Measurements from ENCODE around the gene XPO5. TPM values are rescaled to one million over a fixed set of nuclear protein-coding genes. Genes with fewer than 3 reads are reported as not detected.

The XPO5 gene
- total RNA-seq, 2 donors from 2014 or later = 70.8 to 74.3 TPM

DNA sequence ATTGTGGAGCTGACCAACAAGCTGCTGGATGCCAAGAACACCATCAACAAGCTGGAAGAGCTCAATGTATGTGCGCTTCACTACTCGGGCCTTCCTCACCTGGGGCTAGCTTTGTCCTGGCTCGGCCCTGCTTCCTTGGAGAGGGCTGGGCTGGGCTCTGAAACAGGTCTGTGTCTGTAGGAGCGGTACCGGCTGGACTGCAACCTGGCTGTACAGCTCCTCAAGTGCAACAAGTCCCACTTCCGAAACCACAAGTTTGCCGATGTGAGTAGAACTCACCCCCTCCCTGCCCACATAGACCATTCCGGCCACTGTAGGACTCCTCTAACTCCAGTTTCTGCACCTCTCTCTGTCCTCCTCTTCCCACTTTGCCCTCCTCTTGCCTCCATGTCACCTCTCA, 72.4 kb downstream of the XPO5 start:
- 94 to 98% methylated on average over 5 to 8 of the region's 8 CpGs for WGBS, 2 experiments (ENCODE audit: insufficient coverage in 1 of 2, insufficient read length in 1 of 2)

GRCh38 chr6:43502666-43503065, 73.2 kb downstream of the XPO5 start:
- Histone ChIP-seq H3K27ac (ENCODE audit: low read depth, low read length) (no peak overlapping the region), H3K27me3 (ENCODE audit: control insufficient read depth, insufficient read depth, low read length, poor library complexity, severe bottlenecking) (peaks cover 2% of the 10 kb centered on the region), H3K4me3 (ENCODE audit: low read length) (no peak overlapping the region), H3K36me3 (ENCODE audit: control insufficient read depth, insufficient read depth, low read length) (peaks cover 48% of the 10 kb centered on the region), H3K4me1 (ENCODE audit: control insufficient read depth, insufficient read depth, low read length) (no peaks in the 10 kb centered on the region), H3K9me3 (ENCODE audit: control insufficient read depth, low read length) (no peaks in the 10 kb centered on the region), H3K9ac (ENCODE audit: extremely low read depth, low read length, poor library complexity, severe bottlenecking) (no peak overlapping the region)
- H3K27ac Mint-ChIP-seq = peak overlapping the region; percentile 17
- no peaks in the 10 kb centered on the region for H3K4me1 Mint-ChIP-seq
- no peak for DNase-seq
- H3K36me3 Mint-ChIP-seq (ENCODE audit: low read depth) = peaks cover 60% of the 10 kb centered on the region
- no peak for TF ChIP-seq CTCF (conservative IDR thresholded peaks at IDR 0.05)
- H3K9me3 Mint-ChIP-seq = no peaks in the 10 kb centered on the region
- H3K4me3 Mint-ChIP-seq = no peak overlapping the region
- H3K27me3 Mint-ChIP-seq (ENCODE audit: insufficient read depth) = peaks cover 9% of the 10 kb centered on the region
- 93% methylated on average over 4 of the region's 4 CpGs; no CpG with 5 or more reads in 1 of the 2 experiments for WGBS, 2 experiments (ENCODE audit: insufficient coverage in 1 of 2, insufficient read length in 1 of 2)

More for the DNA sequence above, 72.4 kb downstream of the XPO5 start:
- no peak for DNase-seq
- no peak for TF ChIP-seq CTCF (conservative IDR thresholded peaks at IDR 0.05)
- peaks cover 56% of the 10 kb centered on the region for H3K36me3 Mint-ChIP-seq (ENCODE audit: low read depth)
- H3K4me3 Mint-ChIP-seq = no peak overlapping the region
- H3K4me1 Mint-ChIP-seq = no peaks in the 10 kb centered on the region
- H3K9me3 Mint-ChIP-seq = no peaks in the 10 kb centered on the region
- H3K27me3 ChIP-seq (ENCODE audit: control insufficient read depth, insufficient read depth, low read length, poor library complexity, severe bottlenecking) = peaks cover 10% of the 10 kb centered on the region
- peaks cover 16% of the 10 kb centered on the region for H3K27me3 Mint-ChIP-seq (ENCODE audit: insufficient read depth)
- no peak overlapping the region for H3K4me3 ChIP-seq (ENCODE audit: low read length)
- H3K27ac ChIP-seq (ENCODE audit: low read depth, low read length) = no peak overlapping the region
- H3K9me3 ChIP-seq (ENCODE audit: control insufficient read depth, low read length) = no peaks in the 10 kb centered on the region
- no peak overlapping the region for H3K9ac ChIP-seq (ENCODE audit: extremely low read depth, low read length, poor library complexity, severe bottlenecking)
- no peaks in the 10 kb centered on the region for H3K4me1 ChIP-seq (ENCODE audit: control insufficient read depth, insufficient read depth, low read length)
- H3K36me3 ChIP-seq (ENCODE audit: control insufficient read depth, insufficient read depth, low read length) = peaks cover 41% of the 10 kb centered on the region
- H3K27ac Mint-ChIP-seq = no peak overlapping the region

DNA sequence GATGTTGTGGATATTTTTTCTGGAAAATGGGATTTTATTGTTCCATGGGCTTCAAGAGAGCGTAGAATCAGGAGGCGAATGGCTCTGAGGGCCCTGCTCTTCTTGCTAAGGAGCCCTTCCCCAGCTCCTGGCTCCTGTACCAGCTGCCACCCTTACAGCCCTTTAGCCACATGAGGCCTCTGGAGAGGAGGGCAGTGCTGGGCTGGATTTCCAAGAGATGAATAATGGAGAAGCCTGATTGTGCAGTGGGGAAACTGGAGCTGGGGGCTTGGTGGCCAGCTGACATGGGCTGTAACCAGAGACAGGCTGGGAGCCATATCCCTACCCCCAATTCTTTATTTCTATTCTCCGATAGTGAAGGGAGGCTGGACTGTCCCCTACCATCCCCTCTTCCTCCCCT, 74.9 kb downstream of the XPO5 start:
- Histone ChIP-seq H3K27ac (ENCODE audit: low read depth, low read length) (no peak overlapping the region), H3K9ac (ENCODE audit: extremely low read depth, low read length, poor library complexity, severe bottlenecking) (no peak overlapping the region), H3K36me3 (ENCODE audit: control insufficient read depth, insufficient read depth, low read length) (peaks cover 53% of the 10 kb centered on the region), H3K4me3 (ENCODE audit: low read length) (no peak overlapping the region), H3K9me3 (ENCODE audit: control insufficient read depth, low read length) (no peaks in the 10 kb centered on the region), H3K4me1 (ENCODE audit: control insufficient read depth, insufficient read depth, low read length) (no peaks in the 10 kb centered on the region), H3K27me3 (ENCODE audit: control insufficient read depth, insufficient read depth, low read length, poor library complexity, severe bottlenecking) (no peaks in the 10 kb centered on the region)
- no peak overlapping the region for H3K27ac Mint-ChIP-seq
- no peaks in the 10 kb centered on the region for H3K9me3 Mint-ChIP-seq
- 93 to 100% methylated on average over 3 of the region's 3 CpGs for WGBS, 2 experiments (ENCODE audit: insufficient coverage in 1 of 2, insufficient read length in 1 of 2)
- no peak for DNase-seq
- H3K4me3 Mint-ChIP-seq = no peak overlapping the region
- no peaks in the 10 kb centered on the region for H3K27me3 Mint-ChIP-seq (ENCODE audit: insufficient read depth)
- no peak for TF ChIP-seq CTCF (conservative IDR thresholded peaks at IDR 0.05)
- H3K36me3 Mint-ChIP-seq (ENCODE audit: low read depth) = peaks cover 60% of the 10 kb centered on the region
- peaks cover 4% of the 10 kb centered on the region for H3K4me1 Mint-ChIP-seq
